Measurements from ENCODE around the gene TMEM117. TPM values are rescaled to one million over a fixed set of nuclear protein-coding genes. Genes with fewer than 3 reads are reported as not detected.

Gene TMEM117
- total RNA-seq, 1 donor from 2014 or later, result 0.80 TPM

DNA sequence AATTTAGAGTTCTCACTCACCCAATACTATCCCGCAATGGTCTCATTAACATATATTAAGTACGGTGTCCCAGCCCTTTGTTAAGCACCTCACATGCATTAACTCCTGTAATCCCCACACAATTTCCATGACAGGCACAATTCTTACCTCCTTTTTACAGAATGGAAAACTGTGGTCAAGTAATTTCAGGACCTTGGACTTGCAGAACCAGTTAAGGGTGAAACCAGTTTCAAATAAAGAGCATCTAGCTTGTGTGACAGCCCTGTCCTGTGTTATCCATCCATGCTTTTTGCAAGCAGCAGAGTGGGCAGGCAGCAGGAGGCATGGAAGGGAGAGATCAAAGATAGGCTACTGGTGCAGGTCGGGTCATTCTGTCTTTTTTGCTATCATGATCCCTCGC lies 569.4 kb downstream of the TMEM117 start:
- no peaks in the 10 kb centered on the region for H3K36me3 Mint-ChIP-seq (ENCODE audit: low read depth, unreplicated experiment)
- H3K4me3 Mint-ChIP-seq (ENCODE audit: unreplicated experiment), result no peak overlapping the region
- TF ChIP-seq, protein P1, sequence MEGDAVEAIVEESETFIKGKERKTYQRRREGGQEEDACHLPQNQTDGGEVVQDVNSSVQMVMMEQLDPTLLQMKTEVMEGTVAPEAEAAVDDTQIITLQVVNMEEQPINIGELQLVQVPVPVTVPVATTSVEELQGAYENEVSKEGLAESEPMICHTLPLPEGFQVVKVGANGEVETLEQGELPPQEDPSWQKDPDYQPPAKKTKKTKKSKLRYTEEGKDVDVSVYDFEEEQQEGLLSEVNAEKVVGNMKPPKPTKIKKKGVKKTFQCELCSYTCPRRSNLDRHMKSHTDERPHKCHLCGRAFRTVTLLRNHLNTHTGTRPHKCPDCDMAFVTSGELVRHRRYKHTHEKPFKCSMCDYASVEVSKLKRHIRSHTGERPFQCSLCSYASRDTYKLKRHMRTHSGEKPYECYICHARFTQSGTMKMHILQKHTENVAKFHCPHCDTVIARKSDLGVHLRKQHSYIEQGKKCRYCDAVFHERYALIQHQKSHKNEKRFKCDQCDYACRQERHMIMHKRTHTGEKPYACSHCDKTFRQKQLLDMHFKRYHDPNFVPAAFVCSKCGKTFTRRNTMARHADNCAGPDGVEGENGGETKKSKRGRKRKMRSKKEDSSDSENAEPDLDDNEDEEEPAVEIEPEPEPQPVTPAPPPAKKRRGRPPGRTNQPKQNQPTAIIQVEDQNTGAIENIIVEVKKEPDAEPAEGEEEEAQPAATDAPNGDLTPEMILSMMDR (IDR thresholded peaks at IDR 0.05; ENCODE audit: unreplicated experiment), result no peak
- no peak overlapping the region for H3K27ac Mint-ChIP-seq (ENCODE audit: unreplicated experiment)
- H3K27me3 Mint-ChIP-seq (ENCODE audit: unreplicated experiment), result no peaks in the 10 kb centered on the region
- no peak for DNase-seq (ENCODE audit: low spot score)
- H3K9me3 Mint-ChIP-seq (ENCODE audit: unreplicated experiment), result no peaks in the 10 kb centered on the region
- no peaks in the 10 kb centered on the region for H3K4me1 Mint-ChIP-seq (ENCODE audit: unreplicated experiment)

DNA sequence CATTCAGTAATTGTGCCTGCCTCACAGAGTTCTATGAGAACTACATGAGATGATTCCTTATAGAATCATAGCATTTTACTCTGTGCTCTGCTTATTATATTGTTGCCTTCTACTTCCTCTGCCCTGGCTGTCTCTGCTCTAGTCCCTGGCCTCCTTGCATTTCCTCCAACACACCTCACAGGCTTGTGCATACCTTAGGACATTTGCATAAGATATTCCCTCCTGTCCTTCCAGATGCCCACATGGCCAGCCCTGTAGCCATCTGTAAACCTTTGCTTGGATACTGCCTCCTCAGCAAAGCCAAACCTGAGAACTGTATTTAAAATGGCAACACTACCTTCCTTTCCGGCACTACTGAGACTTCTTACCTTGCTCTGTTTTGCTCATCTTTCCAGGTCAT lies 586.7 kb downstream of the TMEM117 start:
- TF ChIP-seq, protein P1 (IDR thresholded peaks at IDR 0.05; ENCODE audit: unreplicated experiment), result no peak
- Mint-ChIP-seq H3K27me3 (ENCODE audit: unreplicated experiment) (peaks cover 2% of the 10 kb centered on the region), H3K9me3 (ENCODE audit: unreplicated experiment) (no peaks in the 10 kb centered on the region), H3K36me3 (ENCODE audit: low read depth, unreplicated experiment) (no peaks in the 10 kb centered on the region), H3K4me1 (ENCODE audit: unreplicated experiment) (no peaks in the 10 kb centered on the region), H3K27ac (ENCODE audit: unreplicated experiment) (no peak overlapping the region), H3K4me3 (ENCODE audit: unreplicated experiment) (no peak overlapping the region)
- DNase-seq (ENCODE audit: low spot score), result no peak

DNA sequence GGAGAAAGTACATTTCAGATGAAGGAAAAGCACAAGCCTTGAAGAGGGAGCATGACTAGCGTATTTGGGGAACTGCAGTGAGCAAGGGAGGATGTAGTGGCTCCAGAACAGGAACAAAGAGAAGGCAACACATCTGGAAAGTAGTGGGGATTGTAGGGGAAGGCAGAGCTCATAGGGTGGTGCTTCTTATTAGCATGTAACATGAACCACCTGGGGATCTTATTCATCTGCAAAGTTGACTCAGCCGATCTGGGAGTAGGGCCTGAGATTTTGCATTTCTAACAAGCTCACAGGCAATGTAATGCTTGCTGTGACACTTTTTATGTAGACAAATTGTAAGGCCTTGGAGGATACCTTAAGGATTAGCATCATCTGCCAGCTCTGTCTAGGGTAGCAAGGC lies 592.9 kb downstream of the TMEM117 start:
- H3K27me3 Mint-ChIP-seq (ENCODE audit: unreplicated experiment), result no peaks in the 10 kb centered on the region
- H3K4me3 Mint-ChIP-seq (ENCODE audit: unreplicated experiment), result no peak overlapping the region
- H3K4me1 Mint-ChIP-seq (ENCODE audit: unreplicated experiment), result no peaks in the 10 kb centered on the region
- DNase-seq (ENCODE audit: low spot score), result no peak
- TF ChIP-seq, protein P1 (IDR thresholded peaks at IDR 0.05; ENCODE audit: unreplicated experiment), result no peak
- H3K36me3 Mint-ChIP-seq (ENCODE audit: low read depth, unreplicated experiment), result no peaks in the 10 kb centered on the region
- H3K27ac Mint-ChIP-seq (ENCODE audit: unreplicated experiment), result no peak overlapping the region
- H3K9me3 Mint-ChIP-seq (ENCODE audit: unreplicated experiment), result no peaks in the 10 kb centered on the region

DNA sequence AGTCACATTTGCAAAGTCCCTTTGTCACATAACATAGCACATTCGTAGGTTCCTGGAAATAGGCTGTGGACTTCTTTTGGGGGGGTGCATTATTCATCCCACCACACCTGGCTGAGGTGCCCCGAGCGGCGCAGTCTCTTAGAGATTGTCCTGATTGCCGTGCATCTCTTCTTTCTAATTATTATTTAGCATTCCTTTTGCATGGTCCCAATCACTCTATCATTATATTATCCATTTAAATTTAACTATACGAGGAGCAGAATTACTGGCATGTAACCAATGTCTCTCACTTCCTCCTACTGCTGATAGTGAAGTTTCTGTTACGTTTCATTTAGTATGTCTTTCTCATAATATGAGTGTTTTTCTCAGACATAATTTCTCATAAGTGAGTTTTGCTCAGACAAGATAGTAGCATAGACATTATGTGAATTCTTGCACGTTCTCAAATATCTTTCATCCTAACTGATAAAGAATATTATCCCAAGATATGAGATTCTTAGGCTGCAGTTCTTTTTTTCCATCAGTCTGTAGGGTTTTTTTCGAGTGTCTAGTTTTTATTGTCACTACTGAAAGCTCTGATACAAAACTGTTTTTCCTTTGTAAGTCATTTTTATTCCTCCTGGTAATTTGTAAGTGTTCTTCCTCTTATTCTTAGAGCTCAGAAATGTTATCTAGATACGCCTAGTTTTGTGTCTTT lies 595.9 kb downstream of the TMEM117 start:
- no peaks in the 10 kb centered on the region for H3K36me3 Mint-ChIP-seq (ENCODE audit: low read depth, unreplicated experiment)
- no peak for DNase-seq (ENCODE audit: low spot score)
- TF ChIP-seq, protein P1 (IDR thresholded peaks at IDR 0.05; ENCODE audit: unreplicated experiment), result no peak
- no peaks in the 10 kb centered on the region for H3K27me3 Mint-ChIP-seq (ENCODE audit: unreplicated experiment)
- H3K9me3 Mint-ChIP-seq (ENCODE audit: unreplicated experiment), result no peaks in the 10 kb centered on the region
- H3K4me1 Mint-ChIP-seq (ENCODE audit: unreplicated experiment), result no peaks in the 10 kb centered on the region
- no peak overlapping the region for H3K27ac Mint-ChIP-seq (ENCODE audit: unreplicated experiment)
- H3K4me3 Mint-ChIP-seq (ENCODE audit: unreplicated experiment), result no peak overlapping the region

DNA sequence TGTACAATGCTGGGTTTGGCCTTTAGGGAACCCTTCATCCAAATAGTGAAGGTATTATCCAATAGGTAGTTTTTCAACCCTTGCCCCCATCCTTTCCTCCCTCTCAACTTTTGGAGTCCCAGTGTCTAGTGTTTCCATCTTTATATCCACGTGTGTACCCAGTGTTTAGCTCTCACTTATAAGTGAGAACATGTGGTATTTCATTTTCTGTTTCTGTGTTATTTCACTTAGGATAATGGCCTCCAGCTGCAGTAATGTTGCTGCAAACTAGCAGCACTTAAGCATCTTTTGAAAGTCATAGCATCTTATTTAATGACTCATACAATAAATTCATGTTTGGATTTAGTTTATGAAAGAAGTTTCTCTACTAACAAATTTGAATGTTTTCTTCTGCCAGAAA lies 597.8 kb downstream of the TMEM117 start:
- no peaks in the 10 kb centered on the region for H3K27me3 Mint-ChIP-seq (ENCODE audit: unreplicated experiment)
- H3K27ac Mint-ChIP-seq (ENCODE audit: unreplicated experiment), result no peak overlapping the region
- TF ChIP-seq, protein P1 (IDR thresholded peaks at IDR 0.05; ENCODE audit: unreplicated experiment), result no peak
- H3K9me3 Mint-ChIP-seq (ENCODE audit: unreplicated experiment), result no peaks in the 10 kb centered on the region
- H3K4me3 Mint-ChIP-seq (ENCODE audit: unreplicated experiment), result no peak overlapping the region
- no peaks in the 10 kb centered on the region for H3K4me1 Mint-ChIP-seq (ENCODE audit: unreplicated experiment)
- no peaks in the 10 kb centered on the region for H3K36me3 Mint-ChIP-seq (ENCODE audit: low read depth, unreplicated experiment)
- DNase-seq (ENCODE audit: low spot score), result no peak
